ENCODE measurements around the gene ADSS2.

Gene ADSS2

GRCh38 chr1:244447024-244447423 is 4.7 kb downstream of the ADSS2 start:
- in situ Hi-C loops (cut with MboI; ENCODE audit: low sequenced_read_pairs): no loop called here

GRCh38 chr1:244445320-244446181 is 6.2 kb downstream of the ADSS2 start:
- in situ Hi-C loops (cut with MboI; ENCODE audit: low sequenced_read_pairs): no loop called here

GRCh38 chr1:244444854-244445253 is 6.9 kb downstream of the ADSS2 start:
- in situ Hi-C loops (cut with MboI; ENCODE audit: low sequenced_read_pairs): no loop called here

GRCh38 chr1:244442850-244443249 is 8.9 kb downstream of the ADSS2 start:
- in situ Hi-C loops (cut with MboI; ENCODE audit: low sequenced_read_pairs): no loop called here

GRCh38 chr1:244439391-244440032 is 12.2 kb downstream of the ADSS2 start:
- in situ Hi-C loops (cut with MboI; ENCODE audit: low sequenced_read_pairs): no loop called here

GRCh38 chr1:244437086-244437468 is 14.6 kb downstream of the ADSS2 start:
- in situ Hi-C loops (cut with MboI; ENCODE audit: low sequenced_read_pairs): no loop called here

GRCh38 chr1:244436336-244437085 is 15.2 kb downstream of the ADSS2 start:
- in situ Hi-C loops (cut with MboI; ENCODE audit: low sequenced_read_pairs): no loop called here

- in situ Hi-C loops (cut with MboI; ENCODE audit: low sequenced_read_pairs): no loop called here
Measured at GRCh38 chr1:244435562-244436205, 16.0 kb downstream of the ADSS2 start.

GRCh38 chr1:244431166-244431565 is 20.5 kb downstream of the ADSS2 start:
- in situ Hi-C loops (cut with MboI; ENCODE audit: low sequenced_read_pairs): no loop called here

GRCh38 chr1:244429818-244430217 is 21.9 kb downstream of the ADSS2 start:
- in situ Hi-C loops (cut with MboI; ENCODE audit: low sequenced_read_pairs): no loop called here

- in situ Hi-C loops (cut with MboI; ENCODE audit: low sequenced_read_pairs): no loop called here
Measured at GRCh38 chr1:244427647-244428046, 24.1 kb downstream of the ADSS2 start.

GRCh38 chr1:244424649-244425334 is 26.9 kb downstream of the ADSS2 start:
- in situ Hi-C loops (cut with MboI; ENCODE audit: low sequenced_read_pairs): no loop called here

- in situ Hi-C loops (cut with MboI; ENCODE audit: low sequenced_read_pairs): no loop called here
Measured at GRCh38 chr1:244422174-244422573, 29.5 kb downstream of the ADSS2 start.

GRCh38 chr1:244419024-244419423 is 32.7 kb downstream of the ADSS2 start:
- in situ Hi-C loops (cut with MboI; ENCODE audit: low sequenced_read_pairs): no loop called here

GRCh38 chr1:244414543-244414942 is 37.2 kb downstream of the ADSS2 start:
- in situ Hi-C loops (cut with MboI; ENCODE audit: low sequenced_read_pairs): no loop called here

- in situ Hi-C loops (cut with MboI; ENCODE audit: low sequenced_read_pairs): no loop called here
Measured at GRCh38 chr1:244413736-244414135, 38.0 kb downstream of the ADSS2 start.

GRCh38 chr1:244412176-244412575 is 39.5 kb downstream of the ADSS2 start:
- in situ Hi-C loops (cut with MboI; ENCODE audit: low sequenced_read_pairs): no loop called here

- in situ Hi-C loops (cut with MboI; ENCODE audit: low sequenced_read_pairs): no loop called here
Measured at GRCh38 chr1:244409701-244410100, 42.0 kb downstream of the ADSS2 start.

GRCh38 chr1:244406337-244406736 is 45.4 kb downstream of the ADSS2 start:
- in situ Hi-C loops (cut with MboI; ENCODE audit: low sequenced_read_pairs): no loop called here

- in situ Hi-C loops (cut with MboI; ENCODE audit: low sequenced_read_pairs): no loop called here
Measured at GRCh38 chr1:244405856-244406255, 45.9 kb downstream of the ADSS2 start.

GRCh38 chr1:244403431-244403830 is 48.3 kb downstream of the ADSS2 start:
- in situ Hi-C loops (cut with MboI; ENCODE audit: low sequenced_read_pairs): no loop called here

Data from HL-60/S4 treated with phorbol 12-myristate 13-acetate at 8.2 ng/mL for 4 days and 3 days (cell line).